WTC11 (cell line): ENCODE results near the gene ZNF438. TPM values are rescaled to one million over a fixed set of nuclear protein-coding genes. Genes with fewer than 3 reads are reported as not detected.

ENCODE experiments used
- ATAC-seq: fragments of 200-7000 bp; cut with Tn5 transposase; 2 replicates; pipeline ENCODE4 v1.10.0; 2021; ENCODE audit warnings: mild to moderate bottlenecking, moderate library complexity
- CTCF ChIA-PET: fragments of 300-600 bp; sonication (Branson Sonifier 250); formaldehyde crosslinking; loops from one replicate; lab custom pipeline; 2021; ENCODE audit warnings: antibody characterized with exemption; lab: Charles Lee
- POLR2A ChIA-PET: fragments of 350-600 bp; sonication (Branson Sonifier 250); formaldehyde crosslinking; loops from one replicate; lab custom pipeline; 2021; ENCODE audit warnings: antibody characterized with exemption; lab: Charles Lee
- DNase-seq: peaks from one replicate; pipeline ENCODE4 v3.0.0; 2021; ENCODE audit warnings: low spot score
- H3K27ac Mint-ChIP-seq: 2 replicates; pipeline ENCODE4 v1.8.0; 2021; ENCODE audit warnings: mixed read lengths
- H3K27me3 Mint-ChIP-seq: 2 replicates; pipeline ENCODE4 v1.8.0; 2021; ENCODE audit warnings: low read depth, mild to moderate bottlenecking, moderate library complexity, mixed read lengths
- H3K36me3 Mint-ChIP-seq: 2 replicates; pipeline ENCODE4 v1.8.0; 2021; ENCODE audit warnings: mixed read lengths
- H3K4me1 Mint-ChIP-seq: 2 replicates; pipeline ENCODE4 v1.8.0; 2022; ENCODE audit warnings: mixed read lengths
- H3K4me3 Mint-ChIP-seq: 2 replicates; pipeline ENCODE4 v1.8.0; 2021; ENCODE audit warnings: mild to moderate bottlenecking, moderate library complexity, mixed read lengths
- H3K9me3 Mint-ChIP-seq: 2 replicates; pipeline ENCODE4 v1.8.0; 2021; ENCODE audit warnings: mixed read lengths
- AFF4 ChIP-seq: sonication (generic); formaldehyde crosslinking; IDR thresholded peaks from 2 replicates; pipeline ENCODE4 v1.8.1; 2023; ENCODE audit warnings: mild to moderate bottlenecking, missing genetic modification reagents, borderline replicate concordance
- AR ChIP-seq: fragments of 250-450 bp; sonication (Bioruptor Pico); IDR thresholded peaks from 2 replicates; pipeline ENCODE4 v1.9.0; 2021; ENCODE audit warnings: mild to moderate bottlenecking
- ATF3 ChIP-seq: sonication (generic); formaldehyde crosslinking; conservative IDR thresholded peaks from 2 replicates; pipeline ENCODE4 v1.8.1; 2022; ENCODE audit warnings: mild to moderate bottlenecking, missing genetic modification reagents
- E2F1 ChIP-seq: sonication (generic); formaldehyde crosslinking; IDR thresholded peaks from 2 replicates; pipeline ENCODE4 v1.8.0; 2022; ENCODE audit warnings: mild to moderate bottlenecking, missing genetic modification reagents
- EMX1 ChIP-seq: fragments of 250-450 bp; sonication (Bioruptor Pico); IDR thresholded peaks from 2 replicates; pipeline ENCODE4 v1.8.0; 2021; ENCODE audit warnings: mild to moderate bottlenecking
- ESRRA ChIP-seq: sonication (generic); formaldehyde crosslinking; IDR thresholded peaks from 2 replicates; pipeline ENCODE4 v1.8.1; 2022; ENCODE audit warnings: mild to moderate bottlenecking, missing genetic modification reagents, borderline replicate concordance
- GABPB1 ChIP-seq: sonication (generic); formaldehyde crosslinking; IDR thresholded peaks from 2 replicates; pipeline ENCODE4 v1.8.1; 2023; ENCODE audit warnings: mild to moderate bottlenecking, missing genetic modification reagents
- GRHL2 ChIP-seq: fragments of 250-450 bp; sonication (Bioruptor Pico); IDR thresholded peaks from 2 replicates; pipeline ENCODE4 v1.8.0; 2022; ENCODE audit warnings: mild to moderate bottlenecking, moderate library complexity; ENCODE audit not compliant: insufficient replicate concordance, severe bottlenecking
- GTF2I ChIP-seq: fragments of 250-450 bp; sonication (Bioruptor Pico); conservative IDR thresholded peaks from 2 replicates; pipeline ENCODE4 v1.4.0; 2021; ENCODE audit warnings: mild to moderate bottlenecking
- HMGA2 ChIP-seq: fragments of 250-450 bp; sonication (Bioruptor Pico); IDR thresholded peaks from 2 replicates; pipeline ENCODE4 v1.4.0; 2021; ENCODE audit warnings: mild to moderate bottlenecking, moderate library complexity
- IRF1 ChIP-seq: sonication (generic); formaldehyde crosslinking; IDR thresholded peaks from 2 replicates; pipeline ENCODE4 v1.8.0; 2023; ENCODE audit warnings: missing genetic modification reagents
- KAT7 ChIP-seq: sonication (generic); formaldehyde crosslinking; IDR thresholded peaks from 2 replicates; pipeline ENCODE4 v1.8.1; 2023; ENCODE audit warnings: missing genetic modification reagents, mild to moderate bottlenecking, borderline replicate concordance
- MXD4 ChIP-seq: fragments of 250-450 bp; sonication (Bioruptor Pico); IDR thresholded peaks from 2 replicates; pipeline ENCODE4 v1.8.0; 2021; ENCODE audit warnings: mild to moderate bottlenecking, moderate library complexity, borderline replicate concordance
- MYBL2 ChIP-seq: sonication (generic); formaldehyde crosslinking; IDR thresholded peaks from 2 replicates; pipeline ENCODE4 v1.8.1; 2023; ENCODE audit warnings: mild to moderate bottlenecking, moderate library complexity, missing genetic modification reagents
- NFYB ChIP-seq: sonication (generic); formaldehyde crosslinking; conservative IDR thresholded peaks from 2 replicates; pipeline ENCODE4 v1.8.0; 2022; ENCODE audit warnings: low read depth, missing genetic modification reagents
- OVOL2 ChIP-seq: fragments of 250-450 bp; sonication (Bioruptor Pico); IDR thresholded peaks from 2 replicates; pipeline ENCODE4 v1.9.0; 2021; ENCODE audit warnings: mild to moderate bottlenecking, borderline replicate concordance
- RELA ChIP-seq: sonication (generic); formaldehyde crosslinking; IDR thresholded peaks from 2 replicates; pipeline ENCODE4 v1.8.1; 2022; ENCODE audit warnings: missing genetic modification reagents, mild to moderate bottlenecking, borderline replicate concordance
- TEAD1 ChIP-seq: sonication (generic); formaldehyde crosslinking; IDR thresholded peaks from 2 replicates; pipeline ENCODE4 v1.8.0; 2022; ENCODE audit warnings: mild to moderate bottlenecking, missing genetic modification reagents
- ZNF281 ChIP-seq: sonication (generic); formaldehyde crosslinking; IDR thresholded peaks from 2 replicates; pipeline ENCODE4 v1.8.0; 2023; ENCODE audit warnings: mild to moderate bottlenecking, missing genetic modification reagents
- ZNF396 ChIP-seq: fragments of 250-450 bp; sonication (Bioruptor Pico); IDR thresholded peaks from 2 replicates; pipeline ENCODE4 v1.8.0; 2021; ENCODE audit warnings: mild to moderate bottlenecking, moderate library complexity, borderline replicate concordance
- ZNF671 ChIP-seq: fragments of 250-450 bp; sonication (Bioruptor Pico); IDR thresholded peaks from 2 replicates; pipeline ENCODE4 v1.8.0; 2021; ENCODE audit warnings: mild to moderate bottlenecking
- total RNA-seq: library from RNA; stranded (reverse); gene quantifications from 3 replicates; pipeline ENCODE4 v1.2.3, GENCODE V29; 2021

Gene ZNF438
- total RNA-seq, 1 experiment from 2014 or later: 1.9 TPM

GRCh38 chr10:31025142-31025541, 6.5 kb downstream of the ZNF438 start:
- ChIA-PET CTCF (no interaction called here), POLR2A (no interaction called here)
- no peaks in the 10 kb centered on the region for H3K9me3 Mint-ChIP-seq
- DNase-seq (no peak), ATAC-seq (no peak)
- H3K4me1 Mint-ChIP-seq: peaks cover 12% of the 10 kb centered on the region
- no peak overlapping the region for H3K4me3 Mint-ChIP-seq
- peaks cover 5% of the 10 kb centered on the region for H3K27me3 Mint-ChIP-seq
- no peak overlapping the region for H3K27ac Mint-ChIP-seq
- TF ChIP-seq NFYB: no peak
- TF ChIP-seq ZNF396 (CRISPR knock-in tag): no peak
- TF ChIP-seq OVOL2 (CRISPR knock-in tag): no peak
- TF ChIP-seq TEAD1: no peak
- TF ChIP-seq ZNF671: no peak
- no peak for TF ChIP-seq EMX1 (CRISPR knock-in tag)
- no peak for TF ChIP-seq AFF4 (CRISPR knock-in tag)
- no peak for TF ChIP-seq ESRRA (CRISPR knock-in tag)
- no peaks in the 10 kb centered on the region for H3K36me3 Mint-ChIP-seq

- Mint-ChIP-seq H3K27me3 (no peaks in the 10 kb centered on the region), H3K9me3 (no peaks in the 10 kb centered on the region), H3K4me1 (peaks cover 18% of the 10 kb centered on the region), H3K4me3 (no peak overlapping the region), H3K27ac (no peak overlapping the region), H3K36me3 (no peaks in the 10 kb centered on the region)
- ChIA-PET POLR2A (no interaction called here), CTCF (no interaction called here)
- TF ChIP-seq ZNF281 (CRISPR knock-in tag): no peak
- TF ChIP-seq E2F1 (CRISPR knock-in tag): no peak
- TF ChIP-seq GRHL2: no peak
- TF ChIP-seq RELA (CRISPR knock-in tag): no peak
- DNase-seq (no peak), ATAC-seq (no peak)
Observed at GRCh38 chr10:31023558-31023957, 8.1 kb downstream of the ZNF438 start.

GRCh38 chr10:31020209-31020608, 11.5 kb downstream of the ZNF438 start:
- ATAC-seq: no peak
- ChIA-PET CTCF (interaction anchor here (1.7 kb wide), 1 partner anchor 12 kb away, joined by 6 read pairs; the partner anchor contains the start of gene ZNF438), POLR2A (interaction anchor here (0.7 kb wide), 1 partner anchor 12 kb away, joined by 8 read pairs; the partner anchor contains the start of gene ZNF438)
- Mint-ChIP-seq H3K27me3 (no peaks in the 10 kb centered on the region), H3K9me3 (no peaks in the 10 kb centered on the region), H3K27ac (no peak overlapping the region), H3K36me3 (no peaks in the 10 kb centered on the region), H3K4me3 (no peak overlapping the region), H3K4me1 (peaks cover 22% of the 10 kb centered on the region)
- TF ChIP-seq ATF3 (CRISPR knock-in tag) (no peak), IRF1 (CRISPR knock-in tag) (no peak), AR (CRISPR knock-in tag) (no peak), MXD4 (CRISPR knock-in tag) (no peak), KAT7 (CRISPR knock-in tag) (no peak), MYBL2 (CRISPR knock-in tag) (no peak), GABPB1 (CRISPR knock-in tag) (no peak), GTF2I (CRISPR knock-in tag) (no peak), HMGA2 (CRISPR knock-in tag) (no peak), E2F1 (CRISPR knock-in tag) (no peak)
- DNase-seq: no peak
